HepG2 (cell line): Measurements from ENCODE around the gene SAC3D1. TPM values are rescaled to one million over a fixed set of nuclear protein-coding genes. Genes with fewer than 3 reads are reported as not detected.

Source experiments
- CHD4 ChIP-seq: fragments of 200-600 bp; sonication (generic); IDR thresholded peaks from 2 replicates; pipeline ENCODE4 v1.7.0; 2017; ENCODE audit warnings: mild to moderate bottlenecking, low read length, borderline replicate concordance
- FOXO4 ChIP-seq: sonication (generic); formaldehyde crosslinking; conservative IDR thresholded peaks from 2 replicates; pipeline ENCODE4 v1.8.1; 2023; ENCODE audit warnings: missing genetic modification reagents
- GLI4 ChIP-seq: sonication (generic); formaldehyde crosslinking; IDR thresholded peaks from 2 replicates; pipeline ENCODE4 v1.5.1; 2020; ENCODE audit warnings: missing genetic modification reagents, mild to moderate bottlenecking, moderate library complexity, borderline replicate concordance
- HMGXB3 ChIP-seq: sonication (generic); formaldehyde crosslinking; IDR thresholded peaks from 2 replicates; pipeline ENCODE4 v1.4.0; 2020; ENCODE audit warnings: missing genetic modification reagents, borderline replicate concordance
- MXI1 ChIP-seq: IDR thresholded peaks from 3 replicates; pipeline ENCODE4 v1.6.1; 2012; ENCODE audit warnings: low read depth, low read length, inconsistent platforms, borderline replicate concordance
- PPARG ChIP-seq: conservative IDR thresholded peaks from 2 replicates; pipeline ENCODE4 v1.6.1; 2016; ENCODE audit warnings: missing biosample characterization, missing genetic modification reagents
- SPEN ChIP-seq: sonication (generic); formaldehyde crosslinking; IDR thresholded peaks from 2 replicates; pipeline ENCODE4 v1.5.1; 2020; ENCODE audit warnings: low read depth, mild to moderate bottlenecking, missing genetic modification reagents
- YEATS2 ChIP-seq: sonication (generic); formaldehyde crosslinking; IDR thresholded peaks from 2 replicates; pipeline ENCODE4 v1.4.0; 2020; ENCODE audit warnings: missing genetic modification reagents, borderline replicate concordance
- ZBTB4 ChIP-seq: sonication (generic); formaldehyde crosslinking; IDR thresholded peaks from 2 replicates; pipeline ENCODE4 v1.4.0; 2020; ENCODE audit warnings: missing genetic modification reagents, mild to moderate bottlenecking, borderline replicate concordance
- ZNF18 ChIP-seq: sonication (generic); formaldehyde crosslinking; IDR thresholded peaks from 2 replicates; pipeline ENCODE4 v1.8.0; 2022; ENCODE audit warnings: mild to moderate bottlenecking, missing genetic modification reagents; ENCODE audit not compliant: insufficient replicate concordance
- ZNF224 ChIP-seq: sonication (generic); formaldehyde crosslinking; IDR thresholded peaks from 2 replicates; pipeline ENCODE4 v1.5.0; 2020; ENCODE audit warnings: mild to moderate bottlenecking, missing genetic modification reagents
- ZNF230 ChIP-seq: sonication (generic); formaldehyde crosslinking; IDR thresholded peaks from 2 replicates; pipeline ENCODE4 v1.4.0; 2020; ENCODE audit warnings: mild to moderate bottlenecking, missing genetic modification reagents
- ZNF281 ChIP-seq: sonication (generic); formaldehyde crosslinking; IDR thresholded peaks from 2 replicates; pipeline ENCODE4 v1.4.0; 2020; ENCODE audit warnings: missing genetic modification reagents, borderline replicate concordance
- polyA plus RNA-seq, 8 experiments: library from polyadenylated mRNA; depleted of rRNA in 3 of 8; stranded (reverse) in 7 of 8; unstranded in 1 of 8; fragments of >200 nt; fragmentation: Illumina TruSeq in 4 of 8; extraction: Trizol in 4 of 8; gene quantifications; 2 replicates each; pipeline versions ENCODE4 v1.2.1 to v1.2.3, GENCODE V29; 2011 to 2016; ENCODE audit warnings: low read depth in 4 of 8, missing spikeins in 1 of 8, mixed read lengths in 1 of 8; ENCODE audit not compliant: insufficient read depth in 1 of 8
- total RNA-seq, 5 experiments: library from RNA; depleted of rRNA; stranded (reverse); fragments of >200 nt; fragmentation: Illumina TruSeq; extraction: Trizol; gene quantifications; 2 replicates each; pipeline ENCODE4 v1.2.3, GENCODE V29; 2016; ENCODE audit warnings: low read depth in 1 of 5

The SAC3D1 gene
- total and polyA plus RNA-seq, 2 of the 13 experiments (the other 11 are each of a cell fraction or from before 2014, with no cell fraction given) = 7.4 to 36.3 TPM

- TF ChIP-seq ZBTB4 (CRISPR knock-in tag) (0 out of 2 replicates have a peak, but pooled peaks have one; percentile 57), ZNF230 (CRISPR knock-in tag) (peak; percentile 88), ZNF281 (peak; percentile 67; the same call in 1 of the 2 replicates), HMGXB3 (CRISPR knock-in tag) (peak; percentile 67; the same call in 1 of the 2 replicates), ZNF224 (CRISPR knock-in tag) (no peak), ZNF18 (no peak), GLI4 (CRISPR knock-in tag) (no peak), SPEN (peak; percentile 87), FOXO4 (CRISPR knock-in tag) (no peak), YEATS2 (CRISPR knock-in tag) (peak; percentile 98), CHD4 (no peak), PPARG (CRISPR knock-in tag) (0 out of 2 replicates have a peak, but pooled peaks have one; percentile 32), MXI1 (peak; percentile 94; the same call in 2 of the 3 replicates)
These were observed 43.0 kb downstream of the SAC3D1 start, which contains the start of the genes CDCA5 and ZFPL1 (continued) for GRCh38 chr11:65083834-65084597.
